Trophoblast cell (in vitro differentiated cells and primary cell): ENCODE results near the gene RPGR.

ENCODE experiments used
- DNase-seq, 2 donors: peaks; one replicate each; pipeline ENCODE4 v3.0.0-alpha.2; 2016
- H2AFZ ChIP-seq: 2 replicates; pipeline ENCODE4 v1.6.1; 2013; ENCODE audit warnings: low read length, moderate library complexity, mild to moderate bottlenecking; ENCODE audit not compliant: insufficient read depth, poor library complexity
- H2AK5ac ChIP-seq: 2 replicates; pipeline ENCODE4 v1.6.1; 2013; ENCODE audit warnings: mild to moderate bottlenecking, low read length
- H2BK120ac ChIP-seq: 2 replicates; pipeline ENCODE4 v1.6.1; 2013; ENCODE audit warnings: low read length, mild to moderate bottlenecking, moderate library complexity; ENCODE audit not compliant: insufficient read depth, poor library complexity
- H2BK12ac ChIP-seq: 2 replicates; pipeline ENCODE4 v1.6.1; 2013; ENCODE audit warnings: mild to moderate bottlenecking, low read length, moderate library complexity
- H2BK5ac ChIP-seq: 2 replicates; pipeline ENCODE4 v1.6.1; 2013; ENCODE audit warnings: low read length, low read depth, moderate library complexity, mild to moderate bottlenecking; ENCODE audit not compliant: poor library complexity
- H3K14ac ChIP-seq: 2 replicates; pipeline ENCODE4 v1.6.1; 2013; ENCODE audit warnings: mild to moderate bottlenecking, low read length
- H3K18ac ChIP-seq: 2 replicates; pipeline ENCODE4 v1.6.1; 2013; ENCODE audit warnings: mild to moderate bottlenecking, low read length
- H3K23ac ChIP-seq: 2 replicates; pipeline ENCODE4 v1.6.1; 2013; ENCODE audit warnings: low read length
- H3K27ac ChIP-seq: 2 replicates; pipeline ENCODE4 v1.5.1; 2013; ENCODE audit warnings: low read depth, mild to moderate bottlenecking, inconsistent platforms, low read length, moderate library complexity
- H3K27me3 ChIP-seq: 2 replicates; pipeline ENCODE4 v1.6.1; 2013; ENCODE audit warnings: inconsistent platforms, mild to moderate bottlenecking, low read length, moderate library complexity; ENCODE audit not compliant: insufficient read depth
- H3K36me3 ChIP-seq, 2 experiments: 1 replicate in 1 of 2; 2 replicates in 1 of 2; pipeline ENCODE4 v1.6.1; 2013; ENCODE audit warnings: low read length in 2 of 2, mild to moderate bottlenecking in 2 of 2, moderate library complexity in 1 of 2; ENCODE audit not compliant: insufficient read depth in 2 of 2, control insufficient read depth in 1 of 2
- H3K4ac ChIP-seq: 2 replicates; pipeline ENCODE4 v1.6.1; 2013; ENCODE audit warnings: low read depth, mild to moderate bottlenecking, low read length, moderate library complexity
- H3K4me1 ChIP-seq, 2 experiments: 1 replicate in 1 of 2; 2 replicates in 1 of 2; pipeline ENCODE4 v1.6.1; 2013; ENCODE audit warnings: low read length in 2 of 2, mild to moderate bottlenecking in 2 of 2, moderate library complexity in 1 of 2; ENCODE audit not compliant: insufficient read depth in 2 of 2, control insufficient read depth in 1 of 2
- H3K4me2 ChIP-seq: 2 replicates; pipeline ENCODE4 v1.6.1; 2013; ENCODE audit warnings: inconsistent platforms, mild to moderate bottlenecking, low read length, moderate library complexity
- H3K4me3 ChIP-seq: 2 replicates; pipeline ENCODE4 v1.5.1; 2013; ENCODE audit warnings: mild to moderate bottlenecking, low read depth, low read length, inconsistent platforms
- H3K79me1 ChIP-seq: one replicate; pipeline ENCODE4 v1.6.1; 2013; ENCODE audit warnings: low read length
- H3K79me2 ChIP-seq: 2 replicates; pipeline ENCODE4 v1.6.1; 2013; ENCODE audit warnings: low read length, mild to moderate bottlenecking; ENCODE audit not compliant: control insufficient read depth, insufficient read depth, poor library complexity
- H3K9ac ChIP-seq: 2 replicates; pipeline ENCODE4 v1.6.1; 2013; ENCODE audit warnings: mild to moderate bottlenecking, low read length
- H3K9me3 ChIP-seq: 2 replicates; pipeline ENCODE4 v1.6.1; 2013; ENCODE audit warnings: low read depth, mild to moderate bottlenecking, control low read depth, inconsistent platforms, low read length; ENCODE audit not compliant: insufficient read depth
- H4K12ac ChIP-seq: 2 replicates; pipeline ENCODE4 v1.6.1; 2013; ENCODE audit warnings: low read depth, mild to moderate bottlenecking, low read length, moderate library complexity
- H4K8ac ChIP-seq: 2 replicates; pipeline ENCODE4 v1.6.1; 2013; ENCODE audit warnings: low read depth, mild to moderate bottlenecking, low read length, moderate library complexity
- H4K91ac ChIP-seq: one replicate; pipeline ENCODE4 v1.6.1; 2013; ENCODE audit warnings: low read depth, mild to moderate bottlenecking, low read length, moderate library complexity
- WGBS: extraction: QIAGEN DNeasy Blood & Tissue Kit; methylation state at CpG from one replicate; pipeline ENCODE4 v1.1.7; 2013; ENCODE audit warnings: missing lambda C conversion rate; ENCODE audit not compliant: insufficient read length, insufficient coverage; ENCODE audit errors: extremely low coverage; 5-methylcytosine and 5-hydroxymethylcytosine counted together

The RPGR gene

GRCh38 chrX:38260231-38260630, 67.1 kb downstream of the RPGR start:
- Histone ChIP-seq H2AK5ac (no peak overlapping the region), H2BK120ac (no peak overlapping the region), H3K4me1 (no peaks in the 10 kb centered on the region), H3K27ac (no peak overlapping the region), H4K8ac (no peak overlapping the region), H3K4me2 (no peak overlapping the region), H3K9me3 (no peaks in the 10 kb centered on the region), H3K23ac (no peak overlapping the region), H3K79me1 (no peaks in the 10 kb centered on the region), H3K9ac (no peak overlapping the region), H3K27me3 (no peaks in the 10 kb centered on the region), H2BK5ac (no peak overlapping the region), H3K18ac (no peak overlapping the region), H4K12ac (no peak overlapping the region), H3K4ac (no peak overlapping the region), H3K14ac (no peak overlapping the region), H3K4me3 (no peak overlapping the region), H3K36me3 (no peaks in the 10 kb centered on the region), H4K91ac (no peak overlapping the region), H2AFZ (no peak overlapping the region), H3K79me2 (no peaks in the 10 kb centered on the region), H2BK12ac (no peak overlapping the region)
- WGBS, result no CpG with 5 or more reads among the region's 4 CpGs
- peak in 1 of 2 donors; percentile 48 for DNase-seq

GRCh38 chrX:38256019-38256418, 71.3 kb downstream of the RPGR start:
- no peak overlapping the region for H3K18ac ChIP-seq
- H3K9me3 ChIP-seq, result no peaks in the 10 kb centered on the region
- no peak overlapping the region for H3K4me2 ChIP-seq
- no peak overlapping the region for H4K91ac ChIP-seq
- H3K23ac ChIP-seq, result no peak overlapping the region
- no peak overlapping the region for H2AFZ ChIP-seq
- no peaks in the 10 kb centered on the region for H3K4me1 ChIP-seq
- no peak overlapping the region for H3K9ac ChIP-seq
- H2BK120ac ChIP-seq, result no peak overlapping the region
- H3K27me3 ChIP-seq, result no peaks in the 10 kb centered on the region
- no peak overlapping the region for H2AK5ac ChIP-seq
- no peak overlapping the region for H2BK5ac ChIP-seq
- no peak overlapping the region for H3K14ac ChIP-seq
- H3K79me1 ChIP-seq, result no peaks in the 10 kb centered on the region
- no peaks in the 10 kb centered on the region for H3K36me3 ChIP-seq
- no peak overlapping the region for H3K4ac ChIP-seq
- H4K12ac ChIP-seq, result no peak overlapping the region
- DNase-seq, result no peak
- WGBS, result no CpG with 5 or more reads among the region's 30 CpGs
- H3K4me3 ChIP-seq, result no peak overlapping the region
- no peaks in the 10 kb centered on the region for H3K79me2 ChIP-seq
- H3K27ac ChIP-seq, result no peak overlapping the region
- H4K8ac ChIP-seq, result no peak overlapping the region
- H2BK12ac ChIP-seq, result no peak overlapping the region

DNA sequence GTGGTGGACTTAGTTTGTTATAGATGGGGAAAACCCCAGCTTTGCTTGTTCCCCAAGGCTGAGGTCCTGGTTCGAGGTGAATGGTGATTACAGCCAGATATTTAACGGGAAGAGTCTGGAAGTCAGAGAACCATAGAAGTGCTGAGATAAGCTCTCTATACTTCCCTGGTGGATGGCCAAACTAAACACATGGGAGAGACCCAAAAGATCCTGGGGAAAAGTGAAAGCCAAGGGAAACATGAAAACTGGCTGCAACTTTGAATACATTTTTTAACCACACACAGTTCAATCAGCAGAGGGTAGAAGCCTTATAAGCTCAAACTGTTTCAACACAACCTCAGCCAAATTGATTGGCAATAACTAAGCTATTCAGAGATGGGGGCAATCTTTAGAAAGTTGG, 77.3 kb downstream of the RPGR start:
- Histone ChIP-seq H4K12ac (no peak overlapping the region), H3K18ac (no peak overlapping the region), H3K36me3 (no peaks in the 10 kb centered on the region), H2AFZ (no peak overlapping the region), H3K23ac (no peak overlapping the region), H3K79me2 (no peaks in the 10 kb centered on the region), H2AK5ac (no peak overlapping the region), H3K9me3 (no peaks in the 10 kb centered on the region), H3K4me2 (no peak overlapping the region), H3K27me3 (no peaks in the 10 kb centered on the region), H3K9ac (no peak overlapping the region), H3K4ac (no peak overlapping the region), H4K8ac (no peak overlapping the region), H3K4me3 (no peak overlapping the region), H3K4me1 (no peaks in the 10 kb centered on the region), H3K14ac (no peak overlapping the region), H3K27ac (no peak overlapping the region), H3K79me1 (no peaks in the 10 kb centered on the region), H2BK5ac (no peak overlapping the region), H4K91ac (no peak overlapping the region), H2BK12ac (no peak overlapping the region), H2BK120ac (no peak overlapping the region)
- WGBS, result no CpG with 5 or more reads among the region's 2 CpGs
- DNase-seq, result no peak

- no peak overlapping the region for H3K4ac ChIP-seq
- no peaks in the 10 kb centered on the region for H3K36me3 ChIP-seq
- H2BK120ac ChIP-seq, result no peak overlapping the region
Observed at GRCh38 chrX:38247051-38247450, 80.3 kb downstream of the RPGR start.

More at GRCh38 chrX:38247051-38247450, 80.3 kb downstream of the RPGR start:
- Histone ChIP-seq H3K27me3 (no peaks in the 10 kb centered on the region), H2BK12ac (no peak overlapping the region), H3K23ac (no peak overlapping the region), H4K91ac (no peak overlapping the region), H3K18ac (no peak overlapping the region), H4K12ac (no peak overlapping the region), H3K27ac (no peak overlapping the region), H3K9ac (no peak overlapping the region), H3K14ac (no peak overlapping the region), H2AFZ (no peak overlapping the region), H2BK5ac (no peak overlapping the region), H4K8ac (no peak overlapping the region), H3K4me2 (no peak overlapping the region), H3K9me3 (no peaks in the 10 kb centered on the region), H3K4me3 (no peak overlapping the region), H2AK5ac (no peak overlapping the region), H3K79me1 (no peaks in the 10 kb centered on the region), H3K4me1 (no peaks in the 10 kb centered on the region), H3K79me2 (no peaks in the 10 kb centered on the region)
- DNase-seq, result no peak
- no CpG with 5 or more reads among the region's 2 CpGs for WGBS
